Measurements from ENCODE around the gene KIF18B.

KIF18B gene

GRCh38 chr17:44917456-44917855 lies 30.1 kb downstream of the KIF18B start:
- FAIRE-seq = no peak

DNA sequence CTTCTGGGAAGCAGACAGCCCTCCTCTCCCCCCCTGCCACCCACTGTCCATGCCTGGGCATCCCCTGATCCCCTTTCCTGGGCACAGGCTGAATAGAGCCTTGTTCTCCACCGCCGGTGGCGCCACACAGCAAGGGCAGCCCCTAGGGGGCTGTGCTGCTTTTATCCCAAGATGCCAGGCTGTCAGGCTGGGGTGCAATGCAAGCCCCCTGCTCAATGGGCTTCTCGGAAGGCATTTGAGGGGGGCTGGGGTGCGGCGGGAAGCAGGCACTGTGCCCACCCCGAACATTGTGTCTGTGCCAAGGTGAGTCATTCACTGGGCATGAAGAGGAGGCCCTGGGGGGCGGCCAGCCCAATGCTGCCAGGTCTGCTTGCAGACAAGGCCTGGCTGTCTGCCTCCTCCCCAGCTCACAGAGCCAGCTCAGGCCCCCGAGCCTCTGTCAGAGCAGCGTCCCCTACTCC lies 30.8 kb downstream of the KIF18B start:
- FAIRE-seq = no peak

- FAIRE-seq = no peak
Observed at GRCh38 chr17:44915862-44916780, 31.5 kb downstream of the KIF18B start.

DNA sequence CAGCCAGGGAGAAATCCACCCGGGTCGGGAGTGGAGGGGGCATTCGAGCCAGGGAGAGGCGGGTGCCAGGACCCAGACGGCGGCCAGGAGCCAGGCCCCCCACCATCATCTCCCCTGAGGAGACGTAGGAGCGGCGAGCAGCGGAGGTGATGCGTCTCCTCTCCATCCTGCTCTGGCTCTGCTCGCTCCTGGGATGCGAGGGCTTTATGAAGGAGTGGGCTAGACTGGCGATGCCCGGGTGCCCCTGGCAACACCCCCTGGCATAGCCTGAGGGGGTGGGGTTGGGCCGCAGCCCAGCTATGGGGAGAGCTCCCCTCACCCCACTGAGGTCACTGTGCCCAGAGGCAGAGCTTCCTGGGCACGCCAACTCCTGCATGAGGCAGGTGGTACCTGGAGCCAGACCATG lies 32.2 kb downstream of the KIF18B start, which contains the start of gene GFAP:
GFAP (minus strand) TSS at position 180 of the 406 bp plus-strand sequence; CDS start at position 166, 14 bp downstream.
- FAIRE-seq = no peak

DNA sequence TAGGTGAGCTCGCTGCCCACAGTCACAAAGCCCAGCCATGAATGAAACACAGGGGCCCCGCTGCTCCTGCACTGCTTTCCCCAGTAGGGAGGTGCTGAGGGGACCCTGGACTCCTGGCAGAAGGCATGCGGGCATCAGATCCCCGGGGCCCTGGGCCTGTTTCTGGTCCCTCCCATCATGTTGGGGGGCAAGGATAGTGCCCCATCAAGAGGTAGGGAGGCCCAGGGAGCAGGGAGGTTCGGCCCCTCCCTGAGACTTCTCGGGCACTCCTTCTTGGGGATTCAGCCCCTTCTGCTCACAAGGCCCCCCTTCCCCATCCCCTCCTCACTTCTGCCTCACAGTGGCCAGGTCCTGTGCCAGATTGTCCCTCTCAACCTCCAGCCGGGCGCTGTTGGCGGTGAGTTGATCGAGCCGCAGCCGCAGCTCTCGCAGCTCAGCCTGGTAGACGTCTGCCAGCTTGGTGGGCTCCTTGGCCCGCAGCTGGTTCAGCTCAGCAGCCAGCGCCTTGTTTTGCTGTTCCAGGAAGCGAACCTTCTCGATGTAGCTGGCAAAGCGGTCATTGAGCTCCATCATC lies 32.8 kb downstream of the KIF18B start:
- no peak for FAIRE-seq

GRCh38 chr17:44914148-44914547 lies 33.4 kb downstream of the KIF18B start:
- FAIRE-seq = no peak

GRCh38 chr17:44913676-44914075 lies 33.9 kb downstream of the KIF18B start:
- no peak for FAIRE-seq

DNA sequence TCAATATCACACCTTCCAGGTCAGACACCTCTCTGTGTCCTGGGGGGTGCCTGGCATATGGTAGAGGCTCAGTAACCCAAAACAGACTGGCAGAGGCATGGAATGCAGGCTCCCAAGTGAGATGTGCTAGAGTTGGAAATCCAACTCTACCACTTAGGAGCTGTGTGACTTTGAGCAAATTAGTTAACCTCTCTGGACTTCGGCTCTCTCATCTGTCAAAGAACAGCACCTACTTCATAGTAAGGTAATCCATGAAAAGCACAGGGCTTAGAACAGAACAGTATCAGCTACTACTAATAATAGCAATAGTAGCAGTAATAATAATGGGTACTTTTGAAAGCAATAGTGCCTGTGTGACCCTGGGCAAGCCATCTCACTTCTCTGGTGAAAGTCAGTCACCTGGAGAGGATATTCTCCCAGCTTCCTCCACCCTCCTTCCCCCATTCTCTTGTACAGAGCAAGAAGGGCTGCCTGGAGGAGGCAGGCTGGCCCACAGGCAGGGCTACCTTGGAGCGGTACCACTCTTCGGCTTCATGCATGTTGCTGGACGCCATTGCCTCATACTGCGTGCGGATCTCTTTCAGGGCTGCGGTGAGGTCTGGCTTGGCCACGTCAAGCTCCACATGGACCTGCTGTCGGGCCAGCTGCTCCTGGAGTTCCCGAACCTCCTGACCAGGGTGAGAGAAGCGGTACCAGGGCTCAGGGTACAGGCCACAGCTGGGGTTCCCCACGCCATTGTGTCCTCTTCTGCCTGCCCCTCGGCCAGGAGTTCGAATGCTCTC lies 34.6 kb downstream of the KIF18B start:
- FAIRE-seq = no peak

DNA sequence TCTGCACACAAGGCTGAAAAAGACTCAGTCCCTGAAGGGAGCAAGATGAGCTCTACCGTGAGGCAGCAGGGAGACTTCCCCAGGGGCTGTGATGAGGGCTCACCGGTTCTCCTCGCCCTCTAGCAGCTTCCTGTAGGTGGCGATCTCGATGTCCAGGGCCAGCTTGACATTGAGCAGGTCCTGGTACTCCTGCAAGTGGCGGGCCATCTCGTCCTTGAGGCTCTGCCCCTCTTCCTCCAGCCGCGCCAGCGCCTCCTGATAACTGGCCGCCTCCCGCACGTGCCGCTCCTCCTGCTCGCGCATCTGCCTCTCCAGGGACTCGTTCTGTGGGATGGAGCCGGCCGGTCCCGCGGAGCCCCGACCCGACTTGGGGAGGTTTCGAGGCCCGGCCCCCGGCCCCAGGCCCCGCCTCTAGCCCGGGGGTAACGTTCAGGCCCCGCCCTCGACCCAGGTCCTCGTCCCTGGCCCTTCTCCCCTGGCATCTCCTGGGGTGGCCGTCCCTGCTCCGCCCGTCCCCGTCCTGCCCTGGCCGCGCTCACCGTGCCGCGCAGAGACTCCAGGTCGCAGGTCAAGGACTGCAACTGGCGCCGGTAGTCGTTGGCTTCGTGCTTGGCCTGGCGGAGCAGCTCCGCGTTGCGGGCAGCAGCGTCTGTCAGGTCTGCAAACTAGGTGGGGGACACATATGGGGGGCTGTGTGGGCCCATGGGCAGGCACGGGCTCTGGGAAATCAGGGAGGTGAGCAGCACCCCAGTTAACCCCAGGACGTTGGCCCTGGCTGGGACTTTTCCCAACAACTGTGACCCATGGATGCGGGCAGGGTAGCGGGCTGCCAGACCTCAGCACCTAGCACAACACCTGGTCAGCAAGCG lies 36.2 kb downstream of the KIF18B start:
- FAIRE-seq = no peak

DNA sequence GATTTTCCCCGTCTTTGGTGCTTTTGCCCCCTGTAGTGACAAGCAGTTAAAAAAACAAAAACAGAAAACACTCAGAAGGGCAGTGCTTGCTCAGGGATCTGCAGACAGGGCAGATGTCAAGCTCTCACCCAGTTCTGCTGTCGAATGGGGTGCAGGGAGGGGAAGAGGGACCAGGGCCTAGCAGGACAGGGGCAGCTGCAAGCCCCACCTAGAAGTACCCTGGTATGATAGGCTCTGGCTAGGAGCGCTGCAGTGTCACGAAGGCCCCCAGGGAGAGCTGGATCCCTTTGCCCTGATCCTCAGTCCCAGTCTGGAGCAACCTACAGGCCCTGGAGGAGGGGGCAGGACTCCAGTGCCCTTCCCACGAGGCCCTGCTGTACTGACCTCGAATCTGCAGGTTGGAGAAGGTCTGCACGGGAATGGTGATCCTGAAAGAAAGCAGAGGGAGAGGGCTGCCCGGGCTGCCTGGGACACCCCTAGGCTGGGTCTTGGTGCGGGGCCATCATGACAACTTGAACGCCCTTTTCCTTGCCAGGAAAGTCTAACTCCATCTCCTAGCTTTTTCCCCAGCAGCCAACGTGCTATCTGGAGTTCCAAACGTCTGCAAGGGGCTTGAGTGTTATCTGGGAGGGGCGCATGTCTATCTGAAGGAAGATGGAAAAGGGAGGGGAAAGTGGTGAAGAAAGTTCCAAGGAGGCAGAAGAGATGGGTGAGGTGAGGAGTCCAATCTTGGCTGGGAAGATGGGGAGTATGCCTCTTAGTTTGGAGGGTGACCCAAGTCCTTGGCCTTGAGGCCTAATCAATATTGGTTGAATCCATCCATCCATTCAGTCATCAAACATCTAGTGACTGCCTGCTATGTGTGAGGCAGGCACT lies 37.1 kb downstream of the KIF18B start:
- FAIRE-seq = no peak

DNA sequence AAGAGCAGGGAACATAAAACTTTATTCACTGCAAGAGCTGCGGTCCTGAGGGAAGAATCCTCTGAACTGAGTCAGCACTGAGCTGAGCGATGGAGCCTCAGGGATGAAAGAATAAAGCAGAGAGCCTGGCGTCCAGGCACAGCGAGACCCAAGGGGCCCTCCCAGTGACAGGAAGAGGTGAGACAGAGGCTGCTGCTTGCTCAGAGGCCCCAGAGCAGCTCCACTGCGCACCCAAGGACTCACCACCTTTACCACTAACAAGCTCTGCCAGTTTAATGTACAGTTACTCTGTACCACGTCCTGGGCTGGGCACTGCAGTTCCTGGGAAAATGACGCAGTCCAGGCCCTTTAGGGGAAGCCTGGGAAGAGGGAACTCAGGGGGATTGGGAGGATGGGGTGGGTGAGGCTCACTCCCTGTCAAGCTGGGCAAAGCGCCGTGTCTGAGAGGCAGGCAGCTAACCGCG lies 37.9 kb downstream of the KIF18B start:
- no peak for FAIRE-seq

DNA sequence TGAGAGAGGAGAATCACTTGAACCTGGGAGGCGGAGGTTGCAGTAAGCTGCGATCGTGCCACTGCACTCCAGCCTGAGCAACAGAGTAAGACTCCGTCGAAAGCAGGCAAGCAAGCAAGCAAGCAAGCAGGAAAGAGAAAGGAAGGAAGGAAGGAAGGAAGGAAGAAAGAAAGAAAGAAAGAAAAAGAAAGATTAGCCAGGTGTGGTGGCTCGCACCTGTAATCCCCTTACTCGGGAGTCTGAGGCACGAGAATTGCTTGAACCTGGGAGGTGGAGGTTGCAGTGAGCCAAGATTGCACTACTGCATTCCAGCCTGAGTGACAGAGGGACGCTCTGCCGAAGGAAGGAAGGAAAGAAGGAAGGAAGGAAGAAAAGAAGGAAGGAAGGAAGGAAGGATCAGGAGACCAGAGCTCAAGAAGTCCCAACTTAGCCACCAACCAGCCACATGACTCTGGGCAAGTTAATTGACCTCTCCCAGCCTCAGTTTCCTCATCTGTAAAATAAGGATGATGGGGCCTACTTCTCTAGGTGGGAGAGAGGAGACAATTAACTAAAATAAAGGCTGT lies 38.7 kb downstream of the KIF18B start:
- FAIRE-seq = no peak

DNA sequence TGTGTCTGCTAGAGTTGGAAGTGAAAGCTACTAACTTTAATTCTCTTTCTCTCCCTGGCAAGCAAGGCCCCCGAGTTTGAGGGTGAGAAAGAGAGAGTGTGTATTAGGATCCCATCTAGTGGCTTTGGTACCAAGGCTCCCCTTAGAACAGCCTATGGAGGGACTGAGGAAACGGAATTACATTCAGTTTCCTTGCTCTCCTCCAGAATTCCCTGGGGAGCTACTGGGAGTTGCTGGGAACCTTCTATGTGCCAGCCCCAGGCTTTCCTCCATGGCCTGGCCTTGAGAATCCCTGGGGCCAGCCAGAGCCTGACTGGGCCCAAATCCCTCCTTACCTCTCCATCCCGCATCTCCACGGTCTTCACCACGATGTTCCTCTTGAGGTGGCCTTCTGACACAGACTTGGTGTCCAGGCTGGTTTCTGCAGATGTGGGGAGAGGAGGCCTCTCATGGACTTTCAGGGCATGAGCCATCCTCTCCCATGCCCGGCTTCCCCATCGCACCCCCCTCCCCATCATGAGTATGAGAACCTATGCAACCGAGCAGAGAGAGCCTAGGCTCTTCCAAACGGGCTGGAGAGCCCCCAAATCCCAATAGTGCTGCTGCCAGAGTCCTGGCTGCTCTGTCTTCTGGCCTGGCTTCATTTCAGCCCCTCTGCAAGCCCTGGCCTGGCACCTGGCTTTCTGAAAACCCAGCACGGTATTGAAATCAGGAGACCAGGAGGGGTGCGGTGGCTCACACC lies 39.7 kb downstream of the KIF18B start:
- no peak for FAIRE-seq

- FAIRE-seq = no peak
Observed at GRCh38 chr17:44906763-44907728, 40.5 kb downstream of the KIF18B start.

GRCh38 chr17:44906010-44906646 lies 41.4 kb downstream of the KIF18B start:
- FAIRE-seq = no peak

DNA sequence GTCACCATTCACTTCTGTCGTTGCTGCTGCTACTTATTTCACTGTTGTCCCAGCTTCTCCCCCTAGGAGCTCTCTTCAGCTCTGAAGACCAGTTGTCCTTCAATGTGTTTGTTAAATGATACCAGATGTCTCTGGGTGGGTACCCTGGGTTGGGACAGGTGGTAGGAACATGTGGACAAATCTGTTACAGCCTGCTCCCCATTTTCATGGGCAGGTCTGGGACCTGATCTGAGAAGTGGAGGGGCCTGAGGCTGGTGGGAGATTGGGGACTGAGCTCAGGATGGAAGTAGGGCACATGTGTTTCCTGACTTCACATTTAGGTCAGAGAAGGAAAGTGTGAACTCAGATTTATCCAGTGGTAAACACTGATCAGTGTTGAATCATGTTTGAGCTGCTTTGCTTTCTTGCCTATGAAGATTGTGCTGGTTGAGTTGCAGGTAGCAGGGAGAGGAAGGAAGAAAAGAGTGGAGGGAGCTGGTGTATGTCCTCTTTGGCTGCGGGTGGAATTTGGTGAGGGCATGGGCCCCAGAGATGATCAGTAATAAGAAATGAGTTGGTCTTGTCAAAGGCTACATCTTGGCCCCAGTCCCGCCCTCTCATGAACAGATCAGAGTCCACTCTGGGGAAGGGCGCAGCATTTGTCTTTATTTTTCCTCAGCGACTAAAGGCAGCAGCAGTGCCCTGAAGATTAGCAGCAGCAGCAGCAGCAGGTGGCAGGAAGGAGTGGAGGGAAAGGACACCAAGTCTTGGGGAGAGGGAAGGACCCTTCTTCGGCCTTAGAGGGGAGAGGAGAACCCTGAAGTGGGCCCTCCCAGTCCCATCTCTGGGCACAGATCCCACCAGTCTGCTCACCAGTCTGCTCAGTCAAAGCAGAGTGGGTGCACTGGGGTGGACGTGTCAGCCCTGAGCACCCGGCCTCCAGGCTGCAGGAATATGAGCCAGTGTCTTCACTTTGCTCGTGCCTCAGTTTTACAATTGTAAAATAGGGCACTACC lies 42.3 kb downstream of the KIF18B start:
- no peak for FAIRE-seq

All from G401.6 (cell line).